A549 (cell line): Measurements from ENCODE around the gene ORAI1.

Experiments used
- EP300 ChIP-seq, 2 experiments: fragments of >200 bp; sonication (Bioruptor Twin); formaldehyde crosslinking; IDR thresholded peaks; 2 replicates in 1 of 2; 3 replicates in 1 of 2; pipeline ENCODE4 v1.6.1; 2016 to 2017
- RCOR1 ChIP-seq: fragments of 150-350 bp; IDR thresholded peaks from 2 replicates; pipeline ENCODE4 v1.6.1; 2014; ENCODE audit warnings: antibody characterized with exemption, low read length, low read depth
- SMC3 ChIP-seq: fragments of >200 bp; sonication (Bioruptor Twin); formaldehyde crosslinking; IDR thresholded peaks from 3 replicates; pipeline ENCODE4 v1.6.1; 2018; ENCODE audit warnings: inconsistent platforms
- ZFP36 ChIP-seq: fragments of 450-650 bp; IDR thresholded peaks from 2 replicates; pipeline ENCODE4 v1.6.1; 2014; ENCODE audit warnings: borderline replicate concordance; ENCODE audit not compliant: partially characterized antibody
- TF ChIP-seq, protein P1 (sequence below): fragments of >200 bp; sonication (Bioruptor Twin); formaldehyde crosslinking; IDR thresholded peaks from 3 replicates; pipeline ENCODE4 v1.5.1; 2016
- TF ChIP-seq, protein P2 (sequence below): fragments of 450-650 bp; IDR thresholded peaks from 2 replicates; pipeline ENCODE4 v1.6.1; 2014; ENCODE audit warnings: antibody characterized with exemption

- TF ChIP-seq, protein P1, sequence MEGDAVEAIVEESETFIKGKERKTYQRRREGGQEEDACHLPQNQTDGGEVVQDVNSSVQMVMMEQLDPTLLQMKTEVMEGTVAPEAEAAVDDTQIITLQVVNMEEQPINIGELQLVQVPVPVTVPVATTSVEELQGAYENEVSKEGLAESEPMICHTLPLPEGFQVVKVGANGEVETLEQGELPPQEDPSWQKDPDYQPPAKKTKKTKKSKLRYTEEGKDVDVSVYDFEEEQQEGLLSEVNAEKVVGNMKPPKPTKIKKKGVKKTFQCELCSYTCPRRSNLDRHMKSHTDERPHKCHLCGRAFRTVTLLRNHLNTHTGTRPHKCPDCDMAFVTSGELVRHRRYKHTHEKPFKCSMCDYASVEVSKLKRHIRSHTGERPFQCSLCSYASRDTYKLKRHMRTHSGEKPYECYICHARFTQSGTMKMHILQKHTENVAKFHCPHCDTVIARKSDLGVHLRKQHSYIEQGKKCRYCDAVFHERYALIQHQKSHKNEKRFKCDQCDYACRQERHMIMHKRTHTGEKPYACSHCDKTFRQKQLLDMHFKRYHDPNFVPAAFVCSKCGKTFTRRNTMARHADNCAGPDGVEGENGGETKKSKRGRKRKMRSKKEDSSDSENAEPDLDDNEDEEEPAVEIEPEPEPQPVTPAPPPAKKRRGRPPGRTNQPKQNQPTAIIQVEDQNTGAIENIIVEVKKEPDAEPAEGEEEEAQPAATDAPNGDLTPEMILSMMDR, result no peak
- TF ChIP-seq RCOR1 (no peak), SMC3 (no peak), ZFP36 (no peak), EP300 (IDR thresholded peaks at IDR 0.05) (no peak)
- TF ChIP-seq, protein P2, sequence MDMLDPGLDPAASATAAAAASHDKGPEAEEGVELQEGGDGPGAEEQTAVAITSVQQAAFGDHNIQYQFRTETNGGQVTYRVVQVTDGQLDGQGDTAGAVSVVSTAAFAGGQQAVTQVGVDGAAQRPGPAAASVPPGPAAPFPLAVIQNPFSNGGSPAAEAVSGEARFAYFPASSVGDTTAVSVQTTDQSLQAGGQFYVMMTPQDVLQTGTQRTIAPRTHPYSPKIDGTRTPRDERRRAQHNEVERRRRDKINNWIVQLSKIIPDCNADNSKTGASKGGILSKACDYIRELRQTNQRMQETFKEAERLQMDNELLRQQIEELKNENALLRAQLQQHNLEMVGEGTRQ, result no peak
These were observed 35.7 kb upstream of the ORAI1 start for GRCh38 chr12:121590476-121591143.
